Measurements from ENCODE around the gene TCP1. TPM values are rescaled to one million over a fixed set of nuclear protein-coding genes. Genes with fewer than 3 reads are reported as not detected.

Gene TCP1
- total and polyA plus RNA-seq, 9 donors, result 83.5 to 237 (median 162) TPM

DNA sequence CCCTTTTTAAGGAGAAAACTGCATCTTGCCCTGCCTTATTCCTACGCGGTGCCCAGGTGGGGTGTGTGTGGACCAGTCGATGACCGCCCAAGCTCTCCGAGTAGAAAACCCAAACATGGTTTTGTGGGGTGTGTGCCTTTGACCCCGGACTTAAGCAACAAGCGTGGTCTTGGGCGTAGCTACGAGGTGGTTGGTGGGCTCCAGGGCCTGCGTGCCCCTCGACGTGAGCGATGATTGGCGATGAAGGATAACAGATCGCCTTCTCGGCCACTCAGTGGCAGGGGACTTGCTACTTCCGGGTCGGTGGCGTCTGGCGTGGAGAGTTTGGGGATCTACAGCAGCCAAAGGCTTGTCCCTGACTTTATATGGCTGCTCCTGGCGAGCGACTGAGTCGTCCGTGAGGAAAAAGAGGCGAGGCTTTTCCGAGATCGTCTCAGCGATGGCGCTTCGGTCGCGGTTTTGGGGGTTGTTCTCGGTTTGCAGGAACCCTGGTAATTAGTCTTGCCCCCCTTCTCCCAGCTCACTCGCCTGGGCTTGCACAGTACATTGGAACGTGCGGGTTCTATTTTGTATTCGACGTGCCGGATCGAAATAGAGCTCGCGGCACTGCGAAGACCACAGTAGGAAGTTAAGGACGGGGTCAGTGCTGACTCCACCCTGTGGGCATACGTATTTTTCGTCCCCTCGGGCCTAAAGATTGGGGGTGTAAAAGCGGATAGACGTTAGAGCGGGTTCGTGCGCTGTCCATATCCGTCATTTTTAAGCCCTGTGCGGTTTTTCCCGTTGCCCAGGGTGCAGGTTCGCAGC lies 950 bp upstream of the TCP1 start, which contains the start of gene MRPL18:
Gene MRPL18 (plus strand): TSS at position 319 of the 807 bp plus-strand sequence. CDS start 121 bp downstream, at position 440.
- DNase-seq, result peak; percentile 89 to 93 (median 93)
- no peaks in the 10 kb centered on the region for H3K27me3 ChIP-seq
- peak within 1 kb of the TSS; percentile 95 to 97 for H3K27ac ChIP-seq
- 0% methylated on average over 56 of the region's 56 CpGs for WGBS, 3 donors
- no peaks in the 10 kb centered on the region for H3K36me3 ChIP-seq
- intact Hi-C loops (cut with DNase I), result loop anchor here in 1 of 4 donors (5.0 kb wide), 1 partner anchor 42 kb away; no protein-coding TSS in a partner anchor
- peak within 1 kb of the TSS; percentile 62 for H3K4me3 ChIP-seq
- H3K9me3 ChIP-seq, result no peaks in the 10 kb centered on the region
- peaks cover 11% of the 10 kb centered on the region for H3K4me1 ChIP-seq (ENCODE audit: insufficient read depth)
- TF ChIP-seq POLR2A (IDR thresholded peaks at IDR 0.05) (peak; percentile 45), EP300 (IDR thresholded peaks at IDR 0.05) (no peak)
- TF ChIP-seq, protein P1, sequence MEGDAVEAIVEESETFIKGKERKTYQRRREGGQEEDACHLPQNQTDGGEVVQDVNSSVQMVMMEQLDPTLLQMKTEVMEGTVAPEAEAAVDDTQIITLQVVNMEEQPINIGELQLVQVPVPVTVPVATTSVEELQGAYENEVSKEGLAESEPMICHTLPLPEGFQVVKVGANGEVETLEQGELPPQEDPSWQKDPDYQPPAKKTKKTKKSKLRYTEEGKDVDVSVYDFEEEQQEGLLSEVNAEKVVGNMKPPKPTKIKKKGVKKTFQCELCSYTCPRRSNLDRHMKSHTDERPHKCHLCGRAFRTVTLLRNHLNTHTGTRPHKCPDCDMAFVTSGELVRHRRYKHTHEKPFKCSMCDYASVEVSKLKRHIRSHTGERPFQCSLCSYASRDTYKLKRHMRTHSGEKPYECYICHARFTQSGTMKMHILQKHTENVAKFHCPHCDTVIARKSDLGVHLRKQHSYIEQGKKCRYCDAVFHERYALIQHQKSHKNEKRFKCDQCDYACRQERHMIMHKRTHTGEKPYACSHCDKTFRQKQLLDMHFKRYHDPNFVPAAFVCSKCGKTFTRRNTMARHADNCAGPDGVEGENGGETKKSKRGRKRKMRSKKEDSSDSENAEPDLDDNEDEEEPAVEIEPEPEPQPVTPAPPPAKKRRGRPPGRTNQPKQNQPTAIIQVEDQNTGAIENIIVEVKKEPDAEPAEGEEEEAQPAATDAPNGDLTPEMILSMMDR (IDR thresholded peaks at IDR 0.05), result no peak

DNA sequence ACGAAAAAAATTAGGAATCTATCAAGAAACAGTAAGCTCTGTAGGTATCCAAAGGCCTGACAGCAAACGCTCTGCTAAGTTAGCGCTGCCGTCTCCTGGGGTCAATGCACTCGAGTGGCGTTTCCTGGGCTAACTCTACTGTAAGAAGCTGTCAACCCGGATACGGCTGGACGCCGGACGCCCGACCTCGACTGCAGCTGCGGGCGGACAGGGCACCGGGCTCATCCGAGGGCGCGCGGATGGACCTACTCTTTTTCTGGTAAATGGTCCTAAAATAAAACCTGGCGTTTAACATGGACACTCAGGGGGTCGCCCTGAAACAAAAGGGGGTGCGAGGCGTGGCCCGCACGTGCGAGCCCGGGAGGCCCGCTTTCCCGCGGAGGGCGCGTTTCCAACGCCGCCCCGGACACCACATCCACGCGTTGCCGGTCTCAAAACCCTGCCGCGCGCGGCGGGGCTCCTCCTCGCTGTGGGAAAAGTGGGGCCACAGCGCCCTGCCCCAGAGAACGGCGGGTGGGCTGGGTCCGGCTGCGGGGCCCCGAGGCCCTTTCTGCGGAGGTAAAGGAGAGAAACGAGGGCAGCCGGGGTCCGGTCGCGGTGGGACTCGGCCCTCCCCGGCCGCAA lies 537 bp downstream of the TCP1 start:
- 0% methylated on average over 60 of the region's 60 CpGs for WGBS, 3 donors
- peaks cover 11% of the 10 kb centered on the region for H3K4me1 ChIP-seq (ENCODE audit: insufficient read depth)
- H3K27ac ChIP-seq, result peak overlapping the region; percentile 89 to 95
- intact Hi-C loops (cut with DNase I), result loop anchor here in 2 of 4 donors (2.0 to 5.0 kb wide), 3 partner anchors 26 to 97 kb away; partner anchors contain the start of genes SOD2 (in 2 of the 2) and ACAT2 (in 1 of the 2)
- peak overlapping the region; percentile 62 for H3K4me3 ChIP-seq
- H3K9me3 ChIP-seq, result no peaks in the 10 kb centered on the region
- TF ChIP-seq, protein P1 (IDR thresholded peaks at IDR 0.05), result no peak
- no peak for TF ChIP-seq EP300 (IDR thresholded peaks at IDR 0.05)
- TF ChIP-seq POLR2A (IDR thresholded peaks at IDR 0.05), result no peak
- peak in 3 of 5 donors; percentile 23 to 46 (median 31) for DNase-seq
- no peaks in the 10 kb centered on the region for H3K36me3 ChIP-seq
- no peaks in the 10 kb centered on the region for H3K27me3 ChIP-seq

DNA sequence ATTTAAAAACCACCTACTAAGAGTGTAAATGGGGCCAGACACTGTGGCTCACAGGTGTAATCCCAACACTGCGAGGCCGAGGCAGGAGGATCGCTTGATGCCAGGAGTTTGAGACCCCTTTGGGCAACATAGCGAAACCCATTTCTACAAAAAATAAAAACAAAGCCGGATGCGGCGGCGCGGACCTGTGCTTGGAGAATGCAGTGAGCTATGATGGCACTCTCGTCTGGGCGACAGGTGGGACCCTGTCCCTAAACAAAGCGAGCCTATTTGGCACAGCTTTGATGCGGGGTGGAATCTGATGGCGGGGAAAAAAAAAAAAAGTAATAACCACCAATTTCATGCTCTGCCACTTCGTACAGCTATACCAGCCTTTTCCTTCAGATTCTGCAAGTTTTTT lies 1.1 kb downstream of the TCP1 start:
- H3K36me3 ChIP-seq, result no peaks in the 10 kb centered on the region
- H3K4me1 ChIP-seq (ENCODE audit: insufficient read depth), result peaks cover 11% of the 10 kb centered on the region
- TF ChIP-seq POLR2A (IDR thresholded peaks at IDR 0.05) (no peak), EP300 (IDR thresholded peaks at IDR 0.05) (no peak)
- TF ChIP-seq, protein P1 (IDR thresholded peaks at IDR 0.05), result no peak

DNA sequence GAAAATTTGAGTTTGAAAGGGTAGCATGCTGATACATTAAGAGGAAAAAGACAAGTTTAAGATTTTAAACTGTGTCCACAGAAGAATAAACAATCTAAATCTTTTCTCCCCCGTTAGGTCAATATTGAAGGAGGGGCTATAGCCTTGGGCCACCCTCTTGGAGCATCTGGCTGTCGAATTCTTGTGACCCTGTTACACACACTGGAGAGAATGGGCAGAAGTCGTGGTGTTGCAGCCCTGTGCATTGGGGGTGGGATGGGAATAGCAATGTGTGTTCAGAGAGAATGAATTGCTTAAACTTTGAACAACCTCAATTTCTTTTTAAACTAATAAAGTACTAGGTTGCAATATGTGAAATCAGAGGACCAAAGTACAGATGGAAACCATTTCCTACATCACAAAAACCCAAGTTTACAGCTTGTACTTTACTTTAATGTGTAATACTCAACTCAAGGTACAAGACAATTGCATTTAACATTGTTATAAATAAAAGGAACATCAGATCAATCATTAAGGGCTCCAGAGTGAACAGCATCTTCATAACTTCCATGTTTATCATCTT lies 10.8 kb downstream of the TCP1 start:
- Histone ChIP-seq H3K27me3 (no peaks in the 10 kb centered on the region), H3K4me1 (ENCODE audit: insufficient read depth) (peaks cover 1% of the 10 kb centered on the region), H3K4me3 (no peak overlapping the region), H3K27ac (no peak overlapping the region), H3K9me3 (no peaks in the 10 kb centered on the region), H3K36me3 (no peaks in the 10 kb centered on the region)
- DNase-seq, result no peak
- no peak for TF ChIP-seq POLR2A (IDR thresholded peaks at IDR 0.05)
- TF ChIP-seq, protein P1 (IDR thresholded peaks at IDR 0.05), result no peak
- TF ChIP-seq EP300 (IDR thresholded peaks at IDR 0.05), result no peak
- intact Hi-C loops (cut with DNase I), result no loop called here
- 47 to 54% (median 48%) methylated on average over 3 of the region's 3 CpGs for WGBS, 3 donors

More for the DNA sequence above, 1.1 kb downstream of the TCP1 start:
- Histone ChIP-seq H3K4me3 (peak overlapping the region; percentile 62), H3K27me3 (no peaks in the 10 kb centered on the region), H3K9me3 (no peaks in the 10 kb centered on the region), H3K27ac (no peak overlapping the region)
- DNase-seq, result peak in 2 of 5 donors; percentile 27 to 39
- intact Hi-C loops (cut with DNase I), result loop anchor here in 2 of 4 donors (2.0 to 5.0 kb wide), 3 partner anchors 25 to 96 kb away; partner anchors contain the start of genes SOD2 (in 2 of the 2) and ACAT2 (in 1 of the 2)
- WGBS, 3 donors, result 5 to 24% (median 9%) methylated on average over 15 of the region's 15 CpGs
